ENCODE data around the gene ATN1.

ATN1 gene

GRCh38 chr12:6921996-6922946 lies 5.5 kb upstream of the ATN1 start:
- Histone ChIP-seq H3K9me3 (ENCODE audit: insufficient read depth, low read length, severe bottlenecking) (no peaks in the 10 kb centered on the region), H3K4me1 (ENCODE audit: insufficient read depth, low read length) (peaks cover 36% of the 10 kb centered on the region), H4K20me1 (ENCODE audit: insufficient read depth, low read length) (no peaks in the 10 kb centered on the region), H3K27me3 (ENCODE audit: insufficient read depth, low read length, poor library complexity) (no peaks in the 10 kb centered on the region), H3K79me2 (ENCODE audit: insufficient read depth, low read length) (peaks cover 4% of the 10 kb centered on the region), H3K9ac (ENCODE audit: low read depth, low read length) (no peak overlapping the region), H2AFZ (ENCODE audit: low read depth, low read length) (no peak overlapping the region), H3K4me2 (ENCODE audit: insufficient read depth, low read length) (no peak overlapping the region), H3K36me3 (ENCODE audit: insufficient read depth, low read length) (peaks cover 56% of the 10 kb centered on the region), H3K27ac (ENCODE audit: low read length) (no peak overlapping the region), H3K4me3 (ENCODE audit: low read depth in 1 of 2, low read length in 2 of 2) (no peak overlapping the region)
- no peak for ATAC-seq (ENCODE audit: insufficient read depth, low read depth)
- no peak for TF ChIP-seq EZH2 (IDR thresholded peaks at IDR 0.05; ENCODE audit: borderline replicate concordance, low read depth, low read length, severe bottlenecking)
- TF ChIP-seq, protein P1, sequence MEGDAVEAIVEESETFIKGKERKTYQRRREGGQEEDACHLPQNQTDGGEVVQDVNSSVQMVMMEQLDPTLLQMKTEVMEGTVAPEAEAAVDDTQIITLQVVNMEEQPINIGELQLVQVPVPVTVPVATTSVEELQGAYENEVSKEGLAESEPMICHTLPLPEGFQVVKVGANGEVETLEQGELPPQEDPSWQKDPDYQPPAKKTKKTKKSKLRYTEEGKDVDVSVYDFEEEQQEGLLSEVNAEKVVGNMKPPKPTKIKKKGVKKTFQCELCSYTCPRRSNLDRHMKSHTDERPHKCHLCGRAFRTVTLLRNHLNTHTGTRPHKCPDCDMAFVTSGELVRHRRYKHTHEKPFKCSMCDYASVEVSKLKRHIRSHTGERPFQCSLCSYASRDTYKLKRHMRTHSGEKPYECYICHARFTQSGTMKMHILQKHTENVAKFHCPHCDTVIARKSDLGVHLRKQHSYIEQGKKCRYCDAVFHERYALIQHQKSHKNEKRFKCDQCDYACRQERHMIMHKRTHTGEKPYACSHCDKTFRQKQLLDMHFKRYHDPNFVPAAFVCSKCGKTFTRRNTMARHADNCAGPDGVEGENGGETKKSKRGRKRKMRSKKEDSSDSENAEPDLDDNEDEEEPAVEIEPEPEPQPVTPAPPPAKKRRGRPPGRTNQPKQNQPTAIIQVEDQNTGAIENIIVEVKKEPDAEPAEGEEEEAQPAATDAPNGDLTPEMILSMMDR (IDR thresholded peaks at IDR 0.05; ENCODE audit: borderline replicate concordance, extremely low read depth, low read length, poor library complexity, severe bottlenecking), result no peak
- DNase-seq, result no peak

DNA sequence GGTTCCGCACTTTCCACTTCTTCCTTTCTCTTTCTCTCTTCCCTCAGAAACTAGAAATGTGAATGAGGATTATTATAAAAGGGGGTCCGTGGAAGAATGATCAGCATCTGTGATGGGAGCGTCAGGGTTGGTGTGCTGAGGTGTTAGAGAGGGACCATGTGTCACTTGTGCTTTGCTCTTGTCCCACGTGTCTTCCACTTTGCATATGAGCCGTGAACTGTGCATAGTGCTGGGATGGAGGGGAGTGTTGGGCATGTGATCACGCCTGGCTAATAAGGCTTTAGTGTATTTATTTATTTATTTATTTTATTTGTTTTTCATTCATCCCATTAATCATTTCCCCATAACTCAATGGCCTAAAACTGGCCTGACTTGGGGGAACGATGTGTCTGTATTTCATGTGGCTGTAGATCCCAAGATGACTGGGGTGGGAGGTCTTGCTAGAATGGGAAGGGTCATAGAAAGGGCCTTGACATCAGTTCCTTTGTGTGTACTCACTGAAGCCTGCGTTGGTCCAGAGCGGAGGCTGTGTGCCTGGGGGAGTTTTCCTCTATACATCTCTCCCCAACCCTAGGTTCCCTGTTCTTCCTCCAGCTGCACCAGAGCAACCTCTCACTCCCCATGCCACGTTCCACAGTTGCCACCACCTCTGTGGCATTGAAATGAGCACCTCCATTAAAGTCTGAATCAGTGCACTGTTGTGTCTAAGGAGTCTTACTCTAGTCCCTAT lies 4.6 kb upstream of the ATN1 start:
- Histone ChIP-seq H3K36me3 (ENCODE audit: insufficient read depth, low read length) (peaks cover 49% of the 10 kb centered on the region), H3K9me3 (ENCODE audit: insufficient read depth, low read length, severe bottlenecking) (no peaks in the 10 kb centered on the region), H3K9ac (ENCODE audit: low read depth, low read length) (no peak overlapping the region), H3K27me3 (ENCODE audit: insufficient read depth, low read length, poor library complexity) (no peaks in the 10 kb centered on the region), H3K4me1 (ENCODE audit: insufficient read depth, low read length) (peaks cover 38% of the 10 kb centered on the region), H3K27ac (ENCODE audit: low read length) (no peak overlapping the region), H3K79me2 (ENCODE audit: insufficient read depth, low read length) (peaks cover 11% of the 10 kb centered on the region), H3K4me2 (ENCODE audit: insufficient read depth, low read length) (no peak overlapping the region), H2AFZ (ENCODE audit: low read depth, low read length) (no peak overlapping the region), H3K4me3 (ENCODE audit: low read depth in 1 of 2, low read length in 2 of 2) (no peak overlapping the region), H4K20me1 (ENCODE audit: insufficient read depth, low read length) (no peaks in the 10 kb centered on the region)
- DNase-seq, result no peak
- no peak for ATAC-seq (ENCODE audit: insufficient read depth, low read depth)
- TF ChIP-seq EZH2 (IDR thresholded peaks at IDR 0.05; ENCODE audit: borderline replicate concordance, low read depth, low read length, severe bottlenecking), result no peak
- TF ChIP-seq, protein P1 (IDR thresholded peaks at IDR 0.05; ENCODE audit: borderline replicate concordance, extremely low read depth, low read length, poor library complexity, severe bottlenecking), result no peak

DNA sequence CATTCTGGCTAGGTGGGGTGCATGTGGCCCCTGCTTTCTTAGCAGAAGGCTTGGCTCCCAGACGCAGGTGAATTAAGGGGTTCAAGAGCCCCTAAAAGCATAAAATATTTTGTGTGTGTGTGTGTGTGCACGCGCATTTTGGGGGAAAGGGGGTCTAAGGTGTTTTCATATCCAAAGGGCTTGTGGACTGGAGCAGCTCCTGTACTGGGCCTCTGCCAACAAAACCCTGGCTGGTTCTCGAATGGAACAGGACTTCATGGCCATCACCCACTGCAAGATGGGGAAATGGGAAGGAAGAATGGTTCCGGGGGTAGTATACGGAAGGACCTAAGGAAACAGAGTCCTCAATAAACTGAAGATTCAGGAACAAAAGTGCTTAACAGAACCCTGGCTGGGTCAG lies 3.9 kb upstream of the ATN1 start:
- peaks cover 18% of the 10 kb centered on the region for H3K79me2 ChIP-seq (ENCODE audit: insufficient read depth, low read length)
- no peak overlapping the region for H3K27ac ChIP-seq (ENCODE audit: low read length)
- no peaks in the 10 kb centered on the region for H3K9me3 ChIP-seq (ENCODE audit: insufficient read depth, low read length, severe bottlenecking)
- H3K4me1 ChIP-seq (ENCODE audit: insufficient read depth, low read length), result peaks cover 42% of the 10 kb centered on the region
- ATAC-seq (ENCODE audit: insufficient read depth, low read depth), result no peak
- H2AFZ ChIP-seq (ENCODE audit: low read depth, low read length), result no peak overlapping the region
- DNase-seq, result no peak
- H3K4me2 ChIP-seq (ENCODE audit: insufficient read depth, low read length), result peak overlapping the region; percentile 59; the same call in 1 of the 2 replicates
- H3K4me3 ChIP-seq (ENCODE audit: low read depth in 1 of 2, low read length in 2 of 2), result no peak overlapping the region
- TF ChIP-seq, protein P1 (IDR thresholded peaks at IDR 0.05; ENCODE audit: borderline replicate concordance, extremely low read depth, low read length, poor library complexity, severe bottlenecking), result no peak
- TF ChIP-seq EZH2 (IDR thresholded peaks at IDR 0.05; ENCODE audit: borderline replicate concordance, low read depth, low read length, severe bottlenecking), result no peak
- H4K20me1 ChIP-seq (ENCODE audit: insufficient read depth, low read length), result 0 out of 2 replicates have a peak, but pooled peaks cover under 1% of the 10 kb centered on the region
- no peaks in the 10 kb centered on the region for H3K27me3 ChIP-seq (ENCODE audit: insufficient read depth, low read length, poor library complexity)
- H3K9ac ChIP-seq (ENCODE audit: low read depth, low read length), result peak overlapping the region; percentile 49; the same call in 1 of the 2 replicates
- peaks cover 46% of the 10 kb centered on the region for H3K36me3 ChIP-seq (ENCODE audit: insufficient read depth, low read length)

All from DND-41 (cell line).